ENCODE data around the gene TMEM255B.
"Not testable (repeated sequence)": the region's sequence is repeated elsewhere in the genome, so short reads cannot be mapped to it uniquely, and the experiment has no call there.

Gene TMEM255B

DNA sequence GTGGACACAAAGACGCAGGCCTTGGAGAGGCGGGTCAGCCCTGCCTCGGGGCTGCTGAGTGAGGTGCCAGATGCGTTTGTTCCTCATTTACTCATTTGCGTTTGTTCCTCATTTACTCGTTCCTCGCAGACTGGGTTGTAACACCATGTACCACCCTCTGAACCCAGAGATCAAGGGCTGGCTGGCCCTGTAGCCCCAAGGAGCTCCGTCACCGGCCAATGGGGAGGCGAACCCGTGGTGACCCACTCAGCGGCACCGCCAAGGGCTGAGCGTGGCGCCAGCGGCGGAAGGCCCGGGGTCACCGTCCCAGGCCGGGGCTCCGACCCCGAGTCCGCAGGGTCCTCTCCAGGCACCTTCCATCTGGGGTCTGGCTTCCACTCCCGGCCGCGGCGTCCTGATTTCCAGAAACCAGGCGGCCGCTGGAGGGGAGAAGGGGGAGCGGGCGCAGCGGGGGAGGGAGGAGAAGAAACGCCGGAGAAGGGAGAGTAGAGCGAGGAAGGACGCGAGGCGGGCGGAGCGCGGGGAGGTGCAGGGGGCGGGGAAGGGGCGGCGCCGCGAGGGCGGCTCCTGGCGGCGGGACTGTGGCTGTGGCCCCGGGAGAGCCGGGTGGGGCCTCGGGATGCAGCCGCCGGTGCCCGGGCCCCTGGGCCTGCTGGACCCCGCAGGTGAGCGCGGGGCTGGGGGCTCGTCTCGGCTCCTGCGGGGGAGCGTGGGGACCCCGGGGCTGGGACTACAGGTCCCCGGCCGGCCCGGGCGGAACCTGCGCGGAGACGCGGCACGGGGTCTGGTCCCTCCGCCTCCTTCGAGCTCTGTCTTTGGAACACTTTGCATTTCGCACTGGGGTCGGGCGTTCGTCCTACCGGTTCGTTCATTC lies at the start of gene TMEM255B:
Gene TMEM255B (plus strand): TSS at position 576 of the 874 bp plus-strand sequence. CDS start 44 bp downstream, at position 620.
- DNase-seq: peak in 1 of 2 experiments; percentile 60

DNA sequence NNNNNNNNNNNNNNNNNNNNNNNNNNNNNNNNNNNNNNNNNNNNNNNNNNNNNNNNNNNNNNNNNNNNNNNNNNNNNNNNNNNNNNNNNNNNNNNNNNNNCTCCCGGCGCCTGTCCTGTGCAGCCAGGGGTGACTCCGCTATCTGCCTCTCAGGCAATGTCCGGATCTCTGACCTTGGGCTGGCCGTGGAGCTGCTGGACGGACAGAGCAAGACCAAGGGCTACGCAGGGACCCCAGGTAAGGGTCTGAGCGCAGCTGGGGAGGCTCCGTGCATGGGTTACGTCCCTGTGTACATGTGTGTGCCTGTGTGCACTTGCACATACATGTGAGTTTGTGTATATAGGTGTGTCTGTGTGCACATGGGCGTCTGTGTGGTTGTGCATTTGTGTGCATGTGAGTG lies 36.1 kb upstream of the TMEM255B start:
- no peak for DNase-seq

DNA sequence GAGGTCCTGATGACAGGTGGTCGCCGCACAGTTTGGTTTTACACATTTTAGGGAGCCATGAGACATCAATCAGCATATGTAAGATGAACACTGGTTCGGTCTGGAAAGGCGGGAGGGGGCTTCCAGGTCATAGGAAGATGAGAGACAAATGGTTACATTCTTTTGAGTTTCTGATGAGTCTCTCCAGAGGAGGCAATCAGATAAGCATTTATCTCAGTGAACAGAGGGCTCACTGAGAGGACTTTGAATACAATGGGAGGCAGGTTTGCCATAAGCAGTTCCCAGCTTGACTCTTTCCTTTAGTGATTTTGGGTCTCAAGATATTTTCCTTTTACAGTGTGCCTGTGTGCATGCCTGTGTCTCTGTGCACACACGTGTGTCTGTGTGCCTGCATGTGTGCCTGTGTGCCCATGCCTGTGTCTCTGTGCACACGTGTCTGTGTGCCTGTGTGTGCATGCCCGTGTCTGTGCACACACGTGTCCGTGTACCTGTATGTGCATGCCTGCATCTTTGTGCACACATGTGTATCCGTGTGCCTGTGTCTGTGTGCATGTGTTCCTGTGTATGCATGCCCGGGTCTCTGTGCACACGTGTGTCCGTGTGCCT lies 35.5 kb upstream of the TMEM255B start:
- DNase-seq: no peak

DNA sequence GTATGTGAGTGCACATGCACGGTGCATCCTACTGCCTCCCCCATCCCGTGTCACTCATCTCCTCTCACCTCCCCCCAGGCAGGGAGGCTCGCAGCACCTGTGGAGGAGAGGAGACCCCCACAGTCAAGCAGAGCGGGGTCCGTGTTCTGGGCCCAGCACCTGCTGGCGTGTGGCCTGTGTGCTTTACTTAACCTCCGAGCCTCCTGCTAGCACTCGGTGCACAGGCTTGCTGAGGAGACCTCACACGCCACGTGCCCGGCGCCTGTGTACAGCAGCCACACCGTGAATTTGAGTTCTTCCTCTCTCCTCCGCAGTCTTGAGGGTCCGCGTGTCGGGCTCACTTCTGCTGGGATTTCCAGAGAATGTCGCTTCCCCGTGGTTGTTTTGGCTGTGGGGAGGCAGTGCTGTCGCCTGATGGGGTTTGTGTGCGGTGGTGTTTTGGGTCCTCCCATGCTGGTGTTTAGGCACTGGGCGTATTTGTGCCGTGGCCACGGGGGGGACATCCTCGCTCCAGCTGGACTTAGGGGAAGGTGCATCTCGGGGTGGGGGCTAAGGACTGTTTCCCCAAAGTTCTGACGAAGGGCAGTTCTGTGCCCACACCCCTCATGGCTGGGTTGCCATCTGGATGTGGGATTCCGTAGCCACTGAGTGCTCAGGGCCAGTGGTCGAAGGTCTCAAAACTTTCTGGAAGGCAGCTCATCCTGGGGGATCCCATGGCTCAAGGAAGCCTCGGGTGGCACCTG lies 34.8 kb upstream of the TMEM255B start:
- DNase-seq: no peak

DNA sequence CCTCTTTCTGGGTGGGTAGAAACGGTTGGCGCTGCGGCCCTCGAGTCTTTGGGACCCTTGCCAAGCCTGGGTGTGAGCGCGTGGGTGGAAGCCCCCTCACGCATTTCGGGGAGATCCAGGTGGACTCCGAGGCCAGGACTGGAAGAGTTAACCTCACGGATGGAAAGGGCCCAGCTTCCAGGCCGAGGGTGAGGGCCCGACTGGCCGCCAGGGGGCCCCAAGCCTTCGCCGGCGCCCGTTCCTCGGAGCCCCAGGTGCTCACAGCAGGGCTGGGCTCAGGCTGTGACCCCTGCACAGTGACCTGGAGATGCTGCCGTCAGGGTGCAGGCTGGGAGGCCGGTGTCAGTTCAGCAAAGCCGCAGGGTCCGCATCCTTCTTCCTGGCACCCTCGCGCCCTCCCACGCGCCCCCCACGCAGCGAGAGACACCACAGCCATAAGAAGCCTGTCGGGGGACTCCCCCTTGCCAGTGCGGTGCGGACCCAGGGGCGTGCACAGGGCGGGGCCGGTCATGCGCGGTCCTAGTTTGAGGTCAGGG lies 34.2 kb upstream of the TMEM255B start:
- peak; percentile 54 to 61 for DNase-seq

DNA sequence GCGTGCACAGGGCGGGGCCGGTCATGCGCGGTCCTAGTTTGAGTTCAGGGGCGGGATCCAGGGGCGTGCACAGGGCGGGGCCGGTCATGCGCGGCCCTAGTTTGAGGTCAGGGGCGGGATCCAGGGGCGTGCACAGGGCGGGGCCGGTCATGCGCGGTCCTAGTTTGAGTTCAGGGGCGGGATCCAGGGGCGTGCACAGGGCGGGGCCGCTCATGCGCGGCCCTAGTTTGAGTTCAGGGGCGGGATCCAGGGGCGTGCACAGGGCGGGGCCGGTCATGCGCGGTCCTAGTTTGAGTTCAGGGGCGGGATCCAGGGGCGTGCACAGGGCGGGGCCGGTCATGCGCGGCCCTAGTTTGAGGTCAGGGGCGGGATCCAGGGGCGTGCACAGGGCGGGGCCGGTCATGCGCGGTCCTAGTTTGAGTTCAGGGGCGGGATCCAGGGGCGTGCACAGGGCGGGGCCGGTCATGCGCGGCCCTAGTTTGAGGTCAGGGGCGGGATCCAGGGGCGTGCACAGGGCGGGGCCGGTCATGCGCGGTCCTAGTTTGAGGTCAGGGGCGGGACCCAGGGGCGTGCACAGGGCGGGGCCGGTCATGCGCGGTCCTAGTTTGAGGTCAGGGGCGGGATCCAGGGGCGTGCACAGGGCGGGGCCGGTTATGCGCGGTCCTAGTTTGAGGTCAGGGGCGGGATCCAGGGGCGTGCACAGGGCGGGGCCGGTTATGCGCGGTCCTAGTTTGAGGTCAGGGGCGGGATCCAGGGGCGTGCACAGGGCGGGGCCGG lies 33.5 kb upstream of the TMEM255B start:
- not testable (repeated sequence) for DNase-seq

DNA sequence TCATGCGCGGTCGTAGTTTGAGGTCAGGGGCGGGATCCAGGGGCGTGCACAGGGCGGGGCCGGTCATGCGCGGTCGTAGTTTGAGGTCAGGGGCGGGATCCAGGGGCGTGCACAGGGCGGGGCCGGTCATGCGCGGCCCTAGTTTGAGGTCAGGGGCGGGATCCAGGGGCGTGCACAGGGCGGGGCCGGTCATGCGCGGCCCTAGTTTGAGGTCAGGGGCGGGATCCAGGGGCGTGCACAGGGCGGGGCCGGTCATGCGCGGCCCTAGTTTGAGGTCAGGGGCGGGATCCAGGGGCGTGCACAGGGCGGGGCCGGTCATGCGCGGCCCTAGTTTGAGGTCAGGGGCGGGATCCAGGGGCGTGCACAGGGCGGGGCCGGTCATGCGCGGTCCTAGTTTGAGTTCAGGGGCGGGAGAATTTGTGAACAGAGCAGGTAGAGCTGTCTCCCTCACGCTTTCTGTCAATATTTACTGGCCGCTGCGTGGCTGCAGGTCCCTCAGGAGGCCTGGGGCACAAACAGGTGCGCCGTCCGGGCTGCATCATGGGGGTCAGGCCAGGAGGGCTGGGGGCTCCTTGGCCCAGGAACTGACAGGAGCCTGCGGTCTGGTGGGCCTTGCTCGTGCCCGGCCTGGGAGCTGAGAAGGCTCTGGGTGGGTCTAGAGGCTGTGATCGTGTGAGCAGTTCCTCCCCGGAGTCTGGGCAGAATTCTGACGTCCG lies 32.8 kb upstream of the TMEM255B start:
- DNase-seq: not testable (repeated sequence)

DNA sequence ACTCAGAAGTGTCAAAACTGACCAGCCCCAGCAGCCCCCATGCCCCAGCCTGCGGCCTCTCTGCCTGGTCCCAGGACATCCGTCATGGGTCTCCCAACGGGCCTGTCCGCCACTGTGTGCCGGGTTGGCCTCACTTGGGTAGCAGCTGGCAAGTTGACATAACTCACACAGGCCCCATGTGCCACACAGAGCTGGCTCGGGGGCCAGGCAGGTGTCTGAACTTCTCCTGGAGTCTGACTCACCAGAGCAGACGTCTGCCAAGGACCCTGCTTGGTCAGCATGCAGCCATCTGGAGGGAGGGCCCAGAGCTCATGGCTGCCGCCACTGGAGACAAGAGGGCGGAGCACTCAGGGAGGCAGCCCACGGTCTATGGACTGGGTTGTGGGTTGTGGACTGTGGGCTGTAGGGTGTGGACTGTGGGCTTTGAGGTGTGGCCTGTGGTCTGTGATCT lies 32.0 kb upstream of the TMEM255B start:
- peak in 1 of 2 experiments; percentile 15 for DNase-seq

DNA sequence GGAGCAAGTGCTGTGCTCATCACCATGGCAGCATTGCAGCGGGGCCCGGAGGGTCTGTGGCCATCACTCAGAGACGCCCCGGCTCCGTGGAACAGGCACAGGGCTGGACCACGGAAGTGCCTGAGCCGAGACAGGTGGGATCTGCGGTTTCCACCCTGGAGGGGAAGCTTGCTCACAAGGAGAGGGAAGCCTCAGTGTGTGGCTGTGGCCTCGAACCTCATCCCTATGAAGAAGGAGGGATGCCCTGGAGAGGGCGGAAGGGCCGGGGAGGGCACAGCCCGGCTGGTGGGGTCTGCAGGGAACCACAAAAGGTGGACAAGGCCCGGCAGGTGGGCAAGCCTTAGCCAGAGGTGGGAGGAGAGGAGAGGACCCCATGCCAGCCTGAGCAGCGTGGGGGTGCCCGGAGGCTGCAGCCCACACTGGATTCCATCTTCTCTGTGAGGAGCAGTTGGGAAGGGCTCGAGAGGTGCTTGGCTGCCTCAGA lies 30.4 kb upstream of the TMEM255B start:
- no peak for DNase-seq

DNA sequence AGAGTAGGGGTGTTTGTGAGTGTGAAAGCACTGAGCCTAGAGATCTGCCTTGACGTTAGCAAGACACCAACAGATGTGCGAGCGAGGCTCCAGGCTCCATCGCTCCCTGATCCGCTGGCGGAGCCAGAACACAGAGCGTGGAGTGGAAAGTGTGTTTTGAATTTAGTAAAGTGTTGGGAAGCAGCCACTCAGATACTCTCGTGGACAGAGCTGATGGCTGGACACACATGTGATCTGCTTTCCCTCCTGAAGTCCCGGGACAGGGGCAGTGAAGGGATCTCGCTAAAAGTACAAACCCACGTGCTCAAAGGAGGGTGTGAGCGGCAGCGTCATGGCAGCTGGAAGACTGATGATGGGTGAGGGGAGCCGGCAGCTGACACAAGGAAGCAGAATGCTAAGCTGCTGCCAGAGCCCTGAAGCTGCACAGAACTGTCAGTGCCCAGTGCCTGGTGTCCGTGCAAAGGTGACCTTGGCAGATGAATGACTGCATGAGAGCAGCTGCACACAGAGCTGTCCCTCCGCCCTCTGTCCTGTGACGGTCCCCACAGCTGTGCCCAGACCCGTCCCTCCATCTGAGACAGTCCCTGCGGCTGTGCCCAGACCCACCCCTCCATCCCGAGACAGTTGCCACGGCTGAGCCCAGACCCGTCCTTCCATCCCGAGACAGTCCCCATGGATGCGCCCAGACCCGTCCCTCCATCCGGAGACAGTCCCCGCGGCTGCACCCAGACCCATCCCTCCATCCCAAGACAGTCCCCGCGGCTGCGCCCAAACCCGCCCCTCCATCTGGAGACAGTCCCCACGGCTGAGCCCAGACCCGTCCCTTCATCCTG lies 29.6 kb upstream of the TMEM255B start:
- DNase-seq: peak; percentile 3 to 32

DNA sequence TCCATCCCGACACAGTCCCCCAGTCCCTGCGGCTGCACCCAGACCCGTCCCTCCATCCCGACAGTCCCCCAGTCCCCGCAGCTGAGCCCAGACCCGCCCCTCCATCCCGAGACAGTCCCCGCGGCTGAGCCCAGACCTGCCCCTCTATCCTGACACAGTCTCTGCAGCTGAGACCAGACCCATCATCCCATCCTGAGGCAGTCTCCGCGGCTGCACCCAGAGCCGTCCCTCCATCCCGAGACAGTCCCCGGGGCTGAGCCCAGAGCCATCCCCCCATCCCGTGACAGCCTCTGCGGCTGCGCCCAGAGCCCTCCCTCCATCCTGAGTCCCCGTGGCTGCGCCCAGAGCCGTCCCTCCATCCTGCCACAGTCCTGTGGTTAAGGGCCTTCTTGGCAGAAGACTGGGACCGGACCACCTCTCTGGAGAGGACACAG lies 28.8 kb upstream of the TMEM255B start:
- no peak for DNase-seq

DNA sequence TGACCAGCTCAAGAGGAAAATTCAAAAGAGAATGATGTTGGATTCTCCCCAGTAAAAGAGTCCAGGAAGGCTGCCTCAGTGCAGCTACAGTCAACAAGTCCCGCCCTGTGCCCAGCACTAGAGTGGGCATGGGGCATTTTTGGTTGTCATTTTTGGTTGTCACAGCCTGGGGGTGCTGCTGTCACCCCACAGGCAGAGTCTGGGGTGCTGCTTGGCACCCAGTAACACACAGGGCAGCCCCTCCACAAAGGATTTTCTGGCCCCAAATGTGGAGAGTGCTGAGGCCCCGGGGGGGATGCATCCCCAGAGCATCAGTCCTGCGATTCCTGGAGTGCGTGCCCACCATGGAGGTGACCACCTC lies 28.2 kb upstream of the TMEM255B start:
- no peak for DNase-seq

DNA sequence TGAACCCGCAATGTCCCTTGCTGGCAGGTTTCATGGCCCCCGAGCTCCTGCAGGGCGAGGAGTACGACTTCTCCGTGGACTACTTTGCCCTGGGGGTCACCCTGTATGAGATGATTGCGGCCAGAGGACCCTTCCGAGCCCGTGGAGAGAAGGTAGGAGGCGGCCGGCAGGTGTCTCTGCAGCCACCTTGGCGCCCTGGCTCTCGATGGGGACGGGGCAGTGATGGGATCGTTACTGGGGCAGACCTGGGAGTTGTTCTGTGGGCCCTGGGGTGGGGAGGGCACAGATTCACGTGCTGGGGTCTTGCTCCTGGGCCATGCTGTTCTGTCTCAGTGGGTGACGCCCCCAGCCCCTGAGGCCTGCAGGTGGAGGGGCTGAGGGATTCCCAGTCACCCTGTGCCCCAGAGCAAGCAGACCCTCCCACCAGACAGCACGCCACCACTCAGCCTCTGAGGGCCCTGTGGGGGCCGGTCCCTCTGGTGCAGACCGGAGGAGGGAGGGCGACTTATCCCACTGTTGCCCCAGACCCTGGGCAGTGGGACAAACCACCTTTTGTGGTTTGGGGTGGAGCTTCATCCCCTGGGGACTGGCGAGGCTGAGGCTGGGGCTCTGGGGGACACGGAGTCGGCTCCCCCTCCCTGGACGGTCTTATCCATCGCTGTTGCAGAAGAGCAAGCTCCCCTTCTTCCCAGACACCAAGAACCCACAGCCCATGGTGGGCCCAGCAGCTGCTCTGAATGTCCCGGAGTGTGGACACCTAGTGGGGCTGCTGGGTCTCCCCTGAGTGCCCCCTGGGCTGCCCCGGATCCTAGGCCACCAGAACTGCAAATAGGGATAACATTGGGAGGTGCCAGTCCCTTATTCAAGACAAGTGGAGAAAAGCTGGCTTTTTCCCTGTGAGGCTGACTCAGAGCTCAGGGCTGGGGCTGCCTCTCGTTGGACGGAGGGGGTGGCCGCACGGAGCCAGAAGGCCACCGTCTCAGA lies 27.5 kb upstream of the TMEM255B start:
- no peak for DNase-seq

DNA sequence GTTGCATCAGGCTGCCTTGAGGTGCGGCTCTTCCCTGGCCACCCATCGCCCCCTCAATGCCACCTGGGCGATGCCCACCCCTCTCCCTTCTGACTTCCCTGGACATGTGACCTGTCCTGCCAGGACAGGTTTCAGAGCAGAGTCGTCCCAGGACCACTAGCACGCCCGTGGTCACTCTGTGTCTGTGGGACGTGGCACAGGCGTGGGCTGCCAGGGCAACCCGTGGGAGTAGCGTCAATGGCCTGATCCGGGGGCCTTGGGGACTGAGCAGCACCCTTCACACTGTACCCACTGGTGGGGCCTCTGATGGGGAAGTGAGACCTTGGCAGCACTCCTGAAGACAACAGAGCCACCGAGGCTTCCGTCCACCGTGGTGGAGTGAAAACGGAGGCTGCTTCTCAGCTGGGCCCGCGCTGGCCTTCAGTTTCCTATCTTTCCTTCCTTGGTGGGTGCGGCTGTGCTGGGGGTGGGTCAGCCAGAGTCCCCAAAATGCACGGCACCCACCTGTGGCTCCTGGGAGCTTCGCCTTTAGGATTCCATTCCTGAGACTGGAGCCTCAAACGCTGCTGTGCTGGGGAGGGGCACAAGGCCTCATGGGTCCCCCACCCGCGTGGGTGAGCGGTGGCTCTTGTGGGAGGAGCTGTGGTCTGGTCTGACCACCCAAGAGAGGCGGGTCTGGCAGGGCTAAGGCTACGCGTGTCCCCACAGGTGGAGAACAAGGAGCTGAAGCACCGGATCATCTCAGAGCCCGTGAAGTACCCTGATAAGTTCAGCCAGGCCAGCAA lies 26.7 kb upstream of the TMEM255B start:
- DNase-seq: no peak

DNA sequence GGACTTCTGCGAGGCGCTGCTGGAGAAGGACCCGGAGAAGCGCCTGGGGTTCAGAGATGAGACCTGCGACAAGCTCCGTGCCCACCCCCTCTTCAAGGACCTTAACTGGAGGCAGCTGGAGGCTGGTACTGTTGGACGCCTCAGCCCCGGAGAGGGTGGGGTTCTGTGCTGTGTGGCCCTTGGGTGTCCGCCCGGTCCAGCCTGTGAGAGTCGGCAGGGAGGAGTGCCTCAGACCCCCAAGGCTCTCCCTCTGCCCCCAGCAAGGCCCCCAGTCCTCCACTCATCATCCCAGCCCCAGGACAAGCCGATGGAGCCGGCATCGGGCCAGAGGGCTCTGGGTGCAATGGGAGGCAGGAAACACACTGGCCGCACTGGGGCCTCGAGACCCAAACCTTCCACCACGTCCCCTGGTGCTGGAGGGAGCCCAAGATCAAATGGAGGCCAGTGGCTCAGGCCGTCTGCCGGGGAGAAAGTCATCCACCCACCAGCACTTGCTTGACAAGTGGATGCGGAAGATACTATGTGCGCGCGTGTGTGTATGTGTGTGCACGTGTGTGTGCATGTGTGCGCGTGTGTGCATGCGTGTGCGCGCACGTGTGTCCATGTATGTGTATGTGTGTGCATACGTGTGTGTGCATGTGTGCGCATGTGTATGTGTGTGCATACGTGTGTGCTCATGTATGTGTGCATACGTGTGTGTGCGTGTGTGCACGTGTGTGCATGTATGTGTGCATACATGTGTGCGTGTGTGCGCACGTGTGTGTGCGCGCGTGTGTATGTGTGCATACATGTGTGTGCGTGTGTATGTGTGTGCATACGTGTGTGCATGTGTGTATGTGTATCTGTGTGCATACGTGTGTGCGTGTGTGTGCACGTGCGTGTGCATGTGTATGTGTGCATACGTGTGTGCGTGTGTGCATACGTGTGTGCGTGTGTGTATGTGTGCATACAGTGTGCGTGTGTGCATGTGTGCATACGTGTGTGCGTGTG lies 25.8 kb upstream of the TMEM255B start:
- DNase-seq: no peak

DNA sequence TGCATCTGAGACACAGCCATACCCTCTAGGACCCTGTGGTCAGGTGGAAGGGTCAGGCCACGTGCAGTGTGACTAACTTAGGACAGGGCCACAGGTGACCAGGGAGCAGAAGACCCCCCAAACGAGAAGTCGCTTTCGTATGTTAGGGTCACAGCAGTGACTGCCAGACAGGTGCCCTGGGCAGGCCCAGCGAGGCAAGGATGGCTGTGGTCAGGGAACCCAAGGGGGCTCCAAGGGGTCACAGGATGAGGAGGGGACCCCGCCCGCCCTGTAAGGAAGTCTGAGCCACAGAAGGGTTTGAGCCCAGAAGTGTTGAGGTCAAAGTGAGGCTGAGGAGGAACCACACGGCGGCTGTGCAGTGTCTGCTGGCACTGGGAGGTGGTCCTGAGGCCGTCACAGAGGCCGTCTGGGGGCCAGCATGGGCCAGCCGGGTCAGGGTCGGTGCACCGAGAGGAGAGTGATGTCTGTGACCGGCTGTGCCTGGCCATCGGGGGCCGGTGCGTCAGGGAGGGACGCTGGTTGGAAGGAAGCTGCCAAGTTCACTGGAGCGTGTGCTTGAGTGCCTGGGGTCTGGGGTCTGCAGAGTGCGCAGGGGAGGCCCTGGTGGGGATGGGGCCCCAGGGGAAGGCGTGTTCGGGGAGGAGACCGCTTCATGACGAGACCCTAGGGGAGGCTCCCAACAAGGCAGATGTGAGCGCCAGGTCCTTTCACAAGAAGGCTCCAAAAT lies 24.8 kb upstream of the TMEM255B start:
- no peak for DNase-seq

DNA sequence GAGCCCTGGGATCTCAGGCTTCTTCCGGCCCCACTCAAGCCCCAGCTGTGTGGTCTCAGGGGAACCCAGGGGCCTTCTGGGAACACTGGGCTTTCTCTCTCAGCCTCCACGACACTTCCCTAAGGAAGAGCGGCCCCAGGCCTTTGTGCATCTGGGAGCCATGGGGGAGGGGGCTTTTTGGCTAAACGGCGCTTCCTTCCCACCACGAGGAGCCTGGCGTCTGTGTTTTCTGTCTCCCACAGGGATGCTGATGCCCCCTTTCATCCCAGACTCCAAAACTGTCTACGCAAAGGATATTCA lies 24.2 kb upstream of the TMEM255B start:
- DNase-seq: no peak

Measured in NCI-H524 (cell line).